NCI-H187 (cell line): ENCODE results near the gene RPP21.

Experiments used
- DNase-seq, 2 experiments: peaks; one replicate each; lab custom pipeline; 2025; lab: John Stamatoyannopoulos, UW

The RPP21 gene

GRCh38 chr6:30344868-30345671 lies at the start of gene RPP21:
Gene RPP21, plus strand, starts transcription at chr6:30345156. Its CDS starts 16 bp downstream, at chr6:30345172.
- peak; percentile 36 to 63 for DNase-seq

DNA sequence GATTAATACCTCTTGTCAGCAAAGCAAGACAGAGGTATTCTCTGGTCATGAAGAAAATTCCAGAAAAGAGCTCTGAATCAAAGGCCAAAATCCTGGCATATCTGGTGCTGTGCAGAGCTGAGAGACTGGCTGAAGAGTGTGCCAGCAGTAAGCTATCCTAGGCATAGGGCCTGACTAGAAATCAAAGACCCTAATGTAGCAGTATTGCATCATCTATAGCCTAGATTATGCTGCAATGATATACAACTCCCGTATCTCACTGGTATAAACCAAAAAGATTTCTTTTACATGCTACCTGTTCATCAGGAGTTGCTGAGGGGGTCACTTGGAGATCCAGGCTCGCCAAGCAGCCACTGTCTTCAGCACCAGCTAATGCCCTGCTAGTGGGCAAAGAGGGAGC lies 49.1 kb upstream of the RPP21 start:
- DNase-seq = no peak

DNA sequence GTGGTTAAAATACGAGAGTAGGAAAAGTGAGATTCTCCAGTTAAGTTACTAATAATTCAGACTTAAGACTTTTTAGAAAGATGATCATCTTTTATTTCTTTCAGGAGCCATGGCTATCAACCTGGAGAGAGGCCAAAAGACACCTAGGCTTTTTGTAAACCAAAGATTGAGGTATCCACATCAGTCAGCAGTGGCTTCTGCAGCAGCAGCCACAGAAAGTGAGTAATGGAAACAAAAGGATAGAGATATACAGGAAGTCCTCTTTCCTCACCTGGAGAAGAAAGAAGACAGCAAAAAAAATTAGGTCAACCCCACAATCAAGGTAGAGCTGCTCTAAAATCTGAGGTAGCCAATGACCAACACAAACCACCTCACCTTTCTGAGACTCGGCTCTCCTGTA lies 41.0 kb upstream of the RPP21 start:
- no peak for DNase-seq

DNA sequence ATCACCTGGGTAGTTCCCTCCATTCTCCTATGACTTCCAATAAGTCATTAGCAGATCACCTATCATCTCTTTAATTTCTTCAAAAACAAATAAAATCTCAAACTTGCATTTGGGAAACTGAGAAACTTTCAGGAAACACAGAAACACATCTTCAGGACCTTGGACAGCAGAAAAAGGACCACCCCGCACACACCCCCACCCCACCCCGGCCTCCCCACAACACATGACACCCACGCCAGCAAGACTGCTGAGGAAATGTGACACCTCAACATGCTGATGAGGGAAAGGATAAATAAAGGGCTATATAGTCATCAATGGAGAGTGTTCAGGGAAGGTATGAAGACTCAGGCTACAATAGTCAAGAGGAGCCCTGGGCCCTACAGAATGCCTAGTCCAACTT lies 33.9 kb upstream of the RPP21 start:
- no peak for DNase-seq

DNA sequence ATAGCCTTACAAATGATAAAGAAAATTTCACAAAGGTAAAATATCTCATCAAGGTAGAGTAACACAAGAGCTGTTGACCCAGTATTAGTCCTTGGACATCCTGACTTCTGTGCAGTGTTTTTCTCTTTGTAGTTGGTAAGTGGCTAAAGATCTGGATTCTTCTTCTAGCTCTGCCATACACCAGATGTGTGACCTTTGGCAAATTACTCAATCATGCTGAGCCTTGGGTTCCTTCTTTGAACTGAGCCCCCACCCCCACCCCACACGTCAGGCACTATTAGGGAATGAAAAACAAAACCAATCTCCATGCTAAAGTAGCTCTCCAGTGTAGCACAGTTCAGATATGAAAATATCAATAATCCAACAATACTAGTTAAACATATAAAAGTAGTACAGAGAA lies 33.3 kb upstream of the RPP21 start:
- no peak for DNase-seq

GRCh38 chr6:30312266-30312665 lies 32.7 kb upstream of the RPP21 start:
- no peak for DNase-seq

DNA sequence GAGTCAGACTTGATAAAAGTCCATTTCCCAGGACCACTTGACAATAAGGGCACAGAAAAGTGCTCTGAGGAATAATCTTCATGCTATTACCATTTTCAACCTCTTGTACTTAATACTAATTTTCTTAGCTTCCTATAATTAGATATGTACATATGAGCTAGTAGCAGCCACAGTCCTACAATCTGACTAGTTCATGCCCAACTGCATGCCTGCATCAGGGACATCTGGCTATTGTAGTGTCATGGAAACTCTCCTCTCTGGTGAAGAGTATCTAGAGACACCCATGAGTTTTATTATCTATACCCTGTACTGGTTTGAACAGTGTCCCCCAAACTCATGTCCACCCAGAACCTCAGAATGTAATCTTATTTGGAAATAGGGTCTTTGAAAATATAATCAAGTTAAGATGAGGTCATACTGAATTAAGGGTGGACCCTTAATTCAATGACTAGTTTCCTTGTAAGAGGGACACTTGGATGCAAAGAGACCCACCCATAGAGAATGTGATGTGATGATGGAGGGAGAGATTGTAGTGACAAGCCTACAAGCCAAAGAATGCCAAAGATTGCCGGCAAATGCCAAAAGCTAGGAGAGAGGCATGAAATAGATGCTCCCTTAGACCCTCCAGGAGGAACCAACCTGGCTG lies 32.2 kb upstream of the RPP21 start:
- no peak for DNase-seq

DNA sequence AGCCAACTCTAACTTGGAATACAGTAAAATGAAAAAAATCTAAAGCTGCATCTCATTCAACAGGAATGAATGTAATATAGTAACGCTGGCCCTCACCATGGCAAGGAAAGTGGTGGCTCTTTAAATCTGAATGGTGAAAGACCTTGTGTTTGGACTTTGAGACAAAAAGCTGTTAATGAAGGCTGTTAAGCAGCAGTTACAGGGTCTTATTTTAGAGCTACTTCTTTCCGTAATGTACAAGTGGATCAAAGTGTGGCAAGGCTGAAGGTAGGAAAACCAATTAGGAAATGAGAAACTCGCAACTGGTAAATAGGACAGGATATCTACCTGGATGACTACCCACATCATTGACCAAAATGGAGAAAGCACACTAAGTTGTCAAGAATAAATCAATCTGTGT lies 29.8 kb upstream of the RPP21 start:
- no peak for DNase-seq

DNA sequence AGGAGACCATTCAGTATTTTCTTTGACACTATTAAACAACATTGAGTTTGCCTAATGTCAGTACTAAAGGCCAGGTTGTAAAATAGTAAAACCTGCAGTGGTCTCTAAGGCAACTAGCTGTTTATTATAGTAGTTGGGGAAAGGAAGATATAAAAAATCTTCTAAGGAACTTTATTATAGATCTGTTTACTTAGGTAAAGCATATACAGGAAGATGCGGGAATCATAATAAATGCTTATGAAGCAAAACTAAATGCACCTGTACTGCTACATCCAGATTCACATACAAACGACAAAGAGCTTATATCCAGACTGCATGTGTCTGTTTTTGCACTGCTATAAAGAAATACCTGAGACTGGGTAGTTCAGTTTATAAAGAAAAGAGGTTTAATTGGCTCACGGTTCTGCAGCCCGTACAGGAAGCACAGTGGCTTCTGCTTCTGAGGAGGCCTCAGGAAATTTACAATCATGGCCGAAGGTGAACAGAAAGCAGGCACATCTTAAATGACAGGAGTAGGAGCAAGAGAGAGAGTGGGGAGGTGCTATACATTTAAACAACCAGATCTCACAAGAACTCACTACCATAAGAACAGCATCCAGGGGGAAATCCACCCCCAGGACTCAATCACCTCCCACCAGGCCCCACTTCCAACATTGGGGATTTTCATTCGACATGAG lies 26.9 kb upstream of the RPP21 start:
- no peak for DNase-seq

DNA sequence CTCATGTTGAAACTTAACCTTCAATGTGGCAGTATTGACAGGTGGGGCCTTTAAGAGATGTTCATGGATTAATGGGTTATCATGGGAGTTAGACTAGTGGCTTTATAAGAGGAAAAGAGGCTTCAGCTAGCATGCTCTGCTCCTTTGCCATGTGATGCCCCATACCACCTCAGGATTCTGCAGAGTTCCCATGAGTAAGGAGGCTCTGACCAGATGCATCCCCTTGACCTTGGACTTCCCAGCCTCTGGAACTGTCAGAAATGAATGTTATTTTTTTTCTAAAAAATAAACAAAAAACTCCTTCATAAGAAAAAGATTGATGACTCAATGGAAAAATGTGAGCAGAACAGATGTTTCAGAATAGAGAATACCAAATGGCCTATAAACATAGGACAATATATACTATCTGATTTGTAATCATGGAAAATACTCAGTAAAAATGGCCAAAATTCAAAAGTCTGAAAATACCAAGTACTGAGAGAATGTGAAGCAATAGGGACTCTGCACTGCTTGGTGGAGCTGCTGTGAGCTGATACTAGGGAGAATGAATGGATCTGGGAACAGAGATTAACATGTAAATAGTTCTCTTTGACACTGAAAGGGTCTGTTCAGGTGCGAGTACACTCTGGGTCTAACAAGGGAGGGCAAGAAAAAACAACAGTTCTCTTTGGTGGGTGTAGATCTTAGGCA lies 25.7 kb upstream of the RPP21 start:
- no peak for DNase-seq

GRCh38 chr6:30321692-30322388 lies 23.1 kb upstream of the RPP21 start:
- no peak for DNase-seq

- DNase-seq = no peak
These were observed 22.1 kb upstream of the RPP21 start for GRCh38 chr6:30322527-30323501.

DNA sequence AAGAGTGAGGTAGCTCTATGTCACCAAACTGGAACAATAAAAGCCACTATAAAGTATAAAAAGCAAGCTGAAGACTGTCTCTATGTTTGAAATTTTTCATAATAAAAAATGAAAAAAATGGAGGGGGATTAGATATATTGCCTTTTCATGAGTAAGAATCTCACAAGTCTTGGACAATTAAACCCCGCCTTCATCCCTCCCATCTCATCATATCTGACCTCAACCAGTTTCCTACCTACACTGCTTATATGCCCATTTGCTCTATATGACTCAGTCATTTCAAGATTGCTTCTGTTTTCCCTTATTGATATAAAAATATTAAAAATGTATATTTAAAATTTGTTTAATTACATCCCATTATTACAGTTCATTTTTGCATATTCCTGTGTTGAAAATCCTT lies 21.1 kb upstream of the RPP21 start:
- no peak for DNase-seq

GRCh38 chr6:30325150-30325872 lies 19.6 kb upstream of the RPP21 start:
- peak in 1 of 2 experiments; percentile 9 for DNase-seq

DNA sequence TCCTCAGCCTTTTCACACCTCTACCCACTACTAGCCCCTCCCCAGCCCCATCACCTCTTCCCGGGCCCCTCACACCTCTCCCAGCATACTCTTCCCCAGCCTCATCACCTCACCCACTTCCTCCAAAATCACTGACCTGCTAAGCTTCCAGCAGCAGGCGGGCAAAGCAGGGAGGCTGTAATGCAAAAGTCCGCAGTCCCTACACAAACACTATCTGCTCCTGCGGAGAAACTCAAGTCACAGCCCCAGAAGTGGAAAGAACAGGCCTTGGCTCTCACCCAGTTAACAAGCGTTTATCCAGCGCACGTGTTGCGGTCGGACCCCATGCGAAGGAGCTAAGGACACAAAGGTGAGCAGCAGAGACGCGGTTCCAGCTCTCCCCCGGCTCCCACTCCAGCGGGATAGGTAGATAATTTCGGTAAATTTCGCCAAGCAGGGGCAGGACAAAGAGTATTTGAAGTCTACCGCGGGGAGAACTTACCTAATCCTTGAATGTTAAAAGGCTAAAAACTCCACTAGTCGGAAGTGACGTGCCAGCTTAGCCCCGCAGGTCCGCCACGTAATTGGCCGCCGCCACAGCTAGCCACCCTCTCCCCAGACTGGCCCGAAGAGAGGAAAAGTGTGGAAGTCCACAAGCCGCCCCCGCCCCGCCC lies 19.0 kb upstream of the RPP21 start:
- peak; percentile 52 to 84 for DNase-seq

DNA sequence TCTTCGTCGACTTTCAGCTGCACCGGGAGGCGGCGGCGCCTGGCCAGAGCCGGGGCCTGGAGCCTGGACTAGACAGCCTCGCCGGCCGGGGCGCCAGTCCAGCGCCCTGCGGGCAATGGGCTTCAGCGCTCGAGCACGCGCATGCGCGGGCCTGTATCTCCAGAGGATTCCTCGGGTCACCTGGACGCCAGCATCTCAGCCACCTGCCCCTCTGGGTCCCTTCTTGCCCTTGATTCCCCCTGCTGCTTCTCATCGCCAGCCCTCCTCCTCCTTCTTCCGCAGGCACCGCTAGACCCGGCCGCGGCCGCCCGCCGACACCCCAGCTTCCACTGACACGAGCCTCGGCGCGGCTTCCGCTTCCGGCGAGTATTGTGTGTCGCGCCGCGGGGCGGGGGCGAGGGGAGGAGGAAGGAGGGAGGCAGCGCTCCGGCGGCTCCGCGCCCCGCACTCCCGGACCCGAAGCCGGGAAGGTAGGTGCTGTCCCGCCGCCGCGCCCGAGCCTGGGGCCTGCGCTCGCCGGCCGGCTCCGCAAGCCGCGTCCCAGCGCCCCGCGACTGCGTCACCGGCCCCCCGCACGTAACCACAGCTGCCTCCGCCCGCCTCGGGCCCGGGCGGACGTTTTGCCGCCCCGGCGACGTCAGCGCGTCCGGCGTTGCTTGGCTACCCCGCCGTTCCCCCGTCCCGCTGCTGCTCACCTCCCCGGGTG lies 18.3 kb upstream of the RPP21 start, which contains the start of gene TRIM39:
Gene TRIM39 (plus strand): TSS at position 402 of the 706 bp plus-strand sequence. CDS start 2,391 bp downstream, outside the sequence.
- DNase-seq = peak; percentile 52 to 84

GRCh38 chr6:30327232-30327746 lies 17.7 kb upstream of the RPP21 start:
- DNase-seq = no peak

- no peak for DNase-seq
These were observed 16.6 kb upstream of the RPP21 start for GRCh38 chr6:30328397-30328796.
